Activated CD8-positive, alpha-beta memory T cell treated with anti-CD3 and anti-CD28 coated beads for 1 hour (primary cell): ENCODE results near the gene PPP1R13B.
"Not testable (repeated sequence)": the region's sequence is repeated elsewhere in the genome, so short reads cannot be mapped to it uniquely, and the experiment has no call there.

Source experiments
- DNase-seq, 2 donors: peaks; one replicate each; pipeline ENCODE4 v3.0.0-alpha.2; 2020; ENCODE audit warnings: low read depth in 1 of 2; ENCODE audit errors: extremely low read depth in 1 of 2

The PPP1R13B gene

GRCh38 chr14:103802356-103802755 is 45.0 kb downstream of the PPP1R13B start:
- DNase-seq: no peak

- no peak for DNase-seq
Measured at GRCh38 chr14:103801459-103801858, 45.9 kb downstream of the PPP1R13B start.

GRCh38 chr14:103793192-103793591 is 54.2 kb downstream of the PPP1R13B start:
- DNase-seq: not testable (repeated sequence)

GRCh38 chr14:103788086-103788485 is 59.3 kb downstream of the PPP1R13B start:
- no peak for DNase-seq

- no peak for DNase-seq
Measured at GRCh38 chr14:103782376-103782775, 65.0 kb downstream of the PPP1R13B start.

- DNase-seq: not testable (repeated sequence)
Measured at GRCh38 chr14:103776319-103776718, 71.1 kb downstream of the PPP1R13B start.

- no peak for DNase-seq
Measured at GRCh38 chr14:103775506-103775905, 71.9 kb downstream of the PPP1R13B start.

- no peak for DNase-seq
Measured at GRCh38 chr14:103773521-103773920, 73.9 kb downstream of the PPP1R13B start.

GRCh38 chr14:103772078-103772712 is 75.2 kb downstream of the PPP1R13B start:
- no peak for DNase-seq

- DNase-seq: no peak
Measured at GRCh38 chr14:103770902-103771301, 76.5 kb downstream of the PPP1R13B start.

GRCh38 chr14:103770500-103770899 is 76.9 kb downstream of the PPP1R13B start:
- DNase-seq: no peak

GRCh38 chr14:103767336-103767894 is 80.0 kb downstream of the PPP1R13B start:
- no peak for DNase-seq

- no peak for DNase-seq
Measured at GRCh38 chr14:103765526-103765925, 81.8 kb downstream of the PPP1R13B start.

- no peak for DNase-seq
Measured at GRCh38 chr14:103763730-103764488, 83.5 kb downstream of the PPP1R13B start.

- no peak for DNase-seq
Measured at GRCh38 chr14:103762541-103762940, 84.8 kb downstream of the PPP1R13B start.

GRCh38 chr14:103762036-103762435 is 85.3 kb downstream of the PPP1R13B start:
- DNase-seq: no peak

GRCh38 chr14:103758059-103758776 is 89.2 kb downstream of the PPP1R13B start:
- DNase-seq: no peak

GRCh38 chr14:103755060-103755459 is 92.3 kb downstream of the PPP1R13B start:
- no peak for DNase-seq

GRCh38 chr14:103753774-103754173 is 93.6 kb downstream of the PPP1R13B start:
- no peak for DNase-seq

- no peak for DNase-seq
Measured at GRCh38 chr14:103749860-103750259, 97.5 kb downstream of the PPP1R13B start.

- DNase-seq: no peak
Measured at GRCh38 chr14:103749452-103749851, 97.9 kb downstream of the PPP1R13B start.

- DNase-seq: peak in 1 of 2 donors; percentile 3
Measured at GRCh38 chr14:103748534-103748857, 98.9 kb downstream of the PPP1R13B start.
